ENCODE measurements around the gene LEPR.

Gene LEPR

DNA sequence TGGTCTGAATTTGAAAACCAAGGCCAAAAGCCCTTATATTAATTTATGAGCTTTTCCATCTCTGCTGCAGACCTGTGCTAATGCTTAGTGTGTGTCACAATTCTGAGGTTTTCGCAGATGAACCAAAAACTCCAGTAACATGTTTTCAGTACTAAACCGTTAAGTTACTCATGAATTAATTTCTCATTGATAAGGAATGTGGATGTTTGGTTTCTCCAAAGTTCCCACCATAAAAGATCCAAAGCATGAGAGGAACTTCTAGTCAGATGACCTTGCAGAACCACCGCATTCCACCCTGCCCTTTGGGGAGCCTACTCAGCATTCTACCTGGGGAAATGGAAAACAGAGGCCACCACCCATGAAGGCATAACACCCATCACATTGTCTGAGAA is 7.5 kb upstream of the LEPR start:
- no peak for DNase-seq

DNA sequence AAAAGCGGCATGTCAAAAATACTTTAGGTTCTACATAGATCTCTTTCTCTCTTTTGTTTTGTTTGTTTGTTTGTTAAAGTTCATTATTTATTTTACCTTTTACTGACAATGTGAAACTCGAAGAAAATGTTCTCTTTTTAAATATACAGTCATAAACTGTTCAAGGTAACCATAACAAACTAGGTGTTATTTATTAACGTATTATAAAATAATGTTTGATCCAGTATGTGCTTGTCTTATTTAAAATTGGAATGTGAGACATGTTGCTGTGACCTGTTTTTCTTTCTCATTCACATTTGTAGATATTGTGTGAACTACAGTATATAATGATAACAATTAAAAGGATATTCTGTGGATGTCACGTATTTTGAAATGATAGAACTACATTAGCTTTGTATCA is 5.9 kb upstream of the LEPR start:
- DNase-seq = no peak

DNA sequence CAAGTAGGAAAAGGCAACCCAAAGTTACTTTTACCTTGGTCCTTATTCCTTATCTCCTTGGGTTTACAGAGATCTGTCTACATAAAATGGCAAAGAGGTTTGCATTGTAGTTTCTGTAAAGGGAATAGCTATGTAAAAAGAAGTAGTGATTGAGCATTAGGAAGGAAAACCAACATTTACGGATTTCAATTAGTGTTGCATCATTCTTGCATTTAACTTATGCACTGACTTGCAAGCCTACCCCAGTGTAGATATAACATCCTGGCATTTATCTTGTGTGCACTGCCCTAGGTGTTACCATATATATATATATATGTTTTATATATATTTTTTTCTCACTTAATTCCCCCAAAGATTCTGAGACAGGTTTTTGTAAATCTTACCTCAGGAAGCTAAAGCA is 3.7 kb upstream of the LEPR start:
- no peak for DNase-seq

DNA sequence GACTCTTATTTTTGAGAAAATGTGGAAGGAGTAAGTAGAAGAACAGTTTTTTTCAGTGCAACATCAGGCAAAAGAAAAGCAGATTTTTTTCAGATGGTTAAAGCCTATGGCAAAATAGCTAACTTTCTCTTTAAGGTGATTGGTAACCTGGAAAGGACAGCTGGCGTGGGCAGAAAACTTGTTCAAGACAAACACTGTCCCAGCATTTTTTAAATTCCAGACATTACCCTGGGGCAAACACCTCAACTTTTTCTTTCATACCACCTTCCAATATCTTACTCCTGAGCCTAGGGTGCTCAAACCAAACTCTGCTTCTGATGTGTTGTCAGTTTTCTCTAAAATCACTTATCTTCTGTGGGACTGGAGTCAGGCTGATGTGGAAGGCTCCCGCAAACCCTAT is 2.7 kb upstream of the LEPR start:
- DNase-seq = no peak

DNA sequence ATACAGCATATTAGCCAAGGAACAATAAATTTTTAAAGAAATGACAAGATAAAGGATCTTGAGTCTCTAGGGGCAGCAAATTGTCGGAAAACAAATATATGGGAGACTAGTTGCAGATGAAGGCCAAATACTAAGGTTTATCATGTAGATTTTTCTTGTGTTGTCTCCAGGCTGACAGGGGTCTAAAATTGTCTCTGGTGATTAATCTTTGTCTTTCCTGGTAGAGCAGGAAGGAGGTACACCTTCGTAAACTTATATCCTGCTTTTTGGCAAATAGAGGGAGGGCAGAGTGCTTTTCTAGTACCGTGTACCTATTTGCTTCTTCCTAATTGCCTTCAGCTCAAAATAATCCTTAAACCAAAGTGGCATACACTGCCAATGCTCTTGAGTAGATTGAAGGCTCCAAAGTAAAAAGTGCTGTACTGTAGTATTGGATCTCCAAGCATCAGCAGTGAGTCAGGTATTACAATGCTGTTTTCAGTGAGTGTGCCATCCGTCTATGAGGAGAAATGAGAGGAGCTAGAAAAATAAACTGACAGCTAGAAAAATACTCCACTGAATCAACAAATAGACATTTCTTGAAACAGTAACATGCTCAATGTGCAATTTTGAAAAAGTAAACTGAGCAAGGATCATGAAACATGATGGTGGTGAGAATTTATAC is 1.8 kb upstream of the LEPR start:
- no peak for DNase-seq

DNA sequence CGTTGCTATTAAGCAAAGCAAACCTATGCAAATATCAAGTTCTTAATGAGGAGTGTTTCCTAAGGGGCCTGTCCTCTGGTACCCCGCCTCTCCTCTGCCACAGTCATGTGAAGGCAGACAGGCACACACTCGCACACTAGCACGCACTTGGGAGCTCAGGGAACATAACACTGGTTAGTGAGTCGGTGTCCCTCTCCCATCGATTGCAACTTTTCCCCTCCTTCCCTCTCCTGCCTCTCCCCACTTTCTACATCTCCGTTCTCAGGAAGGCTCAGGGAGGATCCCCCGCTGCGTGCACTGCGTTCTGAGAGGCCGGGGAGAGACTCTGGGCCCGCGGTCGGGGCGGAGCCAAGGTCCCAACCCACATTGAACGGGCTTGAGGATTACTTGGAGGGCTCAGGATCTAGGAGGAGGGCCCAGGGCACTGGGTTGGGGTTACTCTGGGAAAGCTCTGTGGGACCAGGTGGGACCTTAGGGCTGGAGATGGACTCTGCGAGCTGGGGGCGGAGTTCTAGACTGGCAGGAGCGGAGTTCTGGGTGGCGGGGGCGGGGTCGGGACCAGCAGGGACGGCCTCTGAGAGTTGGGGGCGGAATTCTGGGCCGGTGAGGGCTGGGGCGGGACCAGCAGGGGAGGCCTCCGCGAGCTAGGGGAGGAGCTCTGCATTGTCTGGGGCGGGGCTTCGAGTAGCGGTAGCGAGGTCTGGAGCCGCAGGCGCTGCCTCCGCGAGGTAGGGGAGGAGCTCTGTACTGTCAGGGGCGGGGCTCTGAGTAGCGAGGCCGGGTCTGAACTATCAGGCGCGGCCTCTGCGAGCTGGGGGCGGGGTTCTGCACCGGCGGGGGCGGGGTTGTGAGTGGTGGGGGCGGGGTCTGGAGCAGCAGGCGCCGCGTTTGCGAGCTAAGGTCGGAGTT is 533 bp upstream of the LEPR start:
- DNase-seq = peak; percentile 98

DNA sequence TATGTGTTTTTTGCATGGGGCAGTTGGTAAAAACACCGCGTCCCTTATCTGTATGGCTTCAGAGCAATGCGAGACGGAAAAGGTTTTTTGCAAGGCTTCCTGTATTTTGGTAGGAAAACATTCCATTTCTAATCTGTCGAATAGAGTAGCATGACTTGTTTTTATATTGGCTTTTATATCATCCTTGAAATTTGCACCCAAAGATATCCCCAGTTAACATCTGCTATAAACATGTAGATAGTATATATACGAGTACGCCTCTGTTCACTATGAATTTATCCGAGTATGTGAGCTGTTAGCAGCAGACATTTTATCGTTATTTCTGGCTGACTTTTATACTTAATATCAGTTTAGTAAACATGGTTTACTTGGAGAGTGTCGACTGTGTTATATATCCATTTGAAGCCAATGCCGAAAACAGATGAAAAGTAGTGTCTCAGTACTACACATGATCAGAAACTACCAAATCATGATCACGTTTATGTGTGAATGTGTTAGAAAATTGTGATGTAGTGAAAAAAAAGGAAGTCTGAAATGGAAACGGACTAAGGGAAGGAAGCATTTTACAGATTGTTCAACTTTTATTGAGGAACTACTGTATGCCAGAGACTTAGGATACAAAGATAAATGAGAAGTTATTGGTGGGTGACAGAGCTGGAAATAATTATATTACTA is 1.0 kb downstream of the LEPR start:
- DNase-seq = no peak

DNA sequence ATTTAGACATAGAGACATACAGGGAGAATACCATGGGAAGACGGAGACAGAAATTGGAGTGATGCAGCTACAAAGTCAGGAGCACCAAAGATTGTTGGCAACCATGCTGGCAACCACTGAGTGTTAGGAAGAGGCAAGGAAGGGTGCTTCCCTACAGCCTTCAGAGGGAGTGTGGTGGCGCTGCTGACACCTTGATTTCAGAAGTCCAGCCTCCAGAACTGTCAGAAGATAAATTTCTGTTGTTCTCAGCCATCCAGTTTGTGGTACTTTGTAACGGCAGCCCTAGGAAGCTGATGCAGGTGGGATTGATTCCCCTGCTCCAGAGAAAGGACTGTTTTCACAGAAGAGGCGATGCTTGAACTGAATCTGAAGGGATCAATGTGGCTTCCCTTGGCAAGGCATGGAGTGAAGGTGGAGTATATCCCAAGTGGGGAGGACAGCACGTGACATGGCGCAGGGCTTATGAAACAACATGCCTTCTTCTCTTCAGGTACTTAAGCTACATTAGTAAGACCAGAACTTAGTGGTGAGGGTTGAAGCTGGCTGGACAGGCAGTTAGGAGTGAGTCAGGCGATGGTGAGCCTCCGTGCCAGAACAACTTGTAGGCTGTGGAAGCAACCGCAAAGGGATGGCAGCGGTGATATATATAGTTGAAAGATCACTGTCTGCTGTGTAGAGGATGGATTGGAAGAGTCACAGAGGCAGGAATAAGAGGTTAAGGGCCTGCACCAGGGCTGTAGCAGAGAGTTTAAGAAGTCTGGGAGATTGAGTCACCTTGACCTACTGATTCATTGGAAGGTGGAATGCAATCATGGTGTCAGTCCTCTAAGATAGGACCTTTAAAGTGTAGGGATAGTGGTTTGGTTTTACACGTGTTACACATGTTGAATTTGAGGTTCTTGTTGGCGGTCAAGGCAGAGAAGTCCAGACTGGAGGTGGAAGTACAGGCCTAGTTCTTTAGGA is 2.1 kb downstream of the LEPR start:
- DNase-seq = no peak

DNA sequence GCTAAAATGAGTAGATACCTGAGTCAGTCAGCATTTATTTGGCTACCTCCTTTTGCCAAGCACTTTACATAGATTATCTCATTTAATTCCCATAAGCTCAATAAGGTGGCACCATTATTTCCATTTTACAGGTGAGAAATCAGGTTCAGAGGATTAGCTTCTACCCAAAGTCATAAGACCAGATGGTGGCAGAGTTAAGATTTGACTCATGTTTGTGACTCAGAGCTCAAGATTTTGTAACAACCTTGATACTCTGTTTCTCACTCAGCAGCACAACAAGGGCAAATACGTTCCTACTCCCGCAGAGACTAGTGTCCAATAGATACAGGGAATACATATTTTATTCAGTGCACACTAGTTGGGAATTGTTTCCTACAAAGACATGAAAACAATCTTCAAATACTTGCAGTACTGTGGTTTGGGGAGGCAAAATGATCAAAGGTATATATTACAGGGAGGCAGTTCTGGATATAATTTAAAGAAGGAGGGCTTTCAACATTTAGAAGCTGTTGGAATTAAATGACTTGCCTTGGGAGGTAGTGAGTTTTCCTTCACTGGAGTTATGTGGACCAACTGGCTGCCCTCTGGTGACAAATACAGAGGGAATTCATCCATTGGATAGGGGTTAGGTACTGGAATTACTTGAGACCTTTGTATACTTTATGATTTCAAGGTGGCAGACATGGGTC is 3.6 kb downstream of the LEPR start:
- DNase-seq = no peak

DNA sequence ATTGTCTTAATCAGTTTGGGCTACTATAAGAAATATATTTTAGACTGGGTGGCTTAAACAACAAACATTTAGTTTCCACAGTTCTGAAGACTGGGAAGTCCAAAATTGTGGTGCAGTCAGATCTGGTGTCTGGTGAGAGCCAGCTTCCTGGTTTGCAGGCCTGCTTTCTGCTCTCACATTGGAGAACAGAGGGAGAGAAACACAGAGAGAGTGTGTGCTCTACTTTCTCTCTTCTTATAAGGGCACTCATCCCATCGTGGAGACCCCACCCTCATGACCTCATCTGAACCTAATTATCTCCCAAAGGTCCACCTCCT is 4.1 kb downstream of the LEPR start:
- no peak for DNase-seq

DNA sequence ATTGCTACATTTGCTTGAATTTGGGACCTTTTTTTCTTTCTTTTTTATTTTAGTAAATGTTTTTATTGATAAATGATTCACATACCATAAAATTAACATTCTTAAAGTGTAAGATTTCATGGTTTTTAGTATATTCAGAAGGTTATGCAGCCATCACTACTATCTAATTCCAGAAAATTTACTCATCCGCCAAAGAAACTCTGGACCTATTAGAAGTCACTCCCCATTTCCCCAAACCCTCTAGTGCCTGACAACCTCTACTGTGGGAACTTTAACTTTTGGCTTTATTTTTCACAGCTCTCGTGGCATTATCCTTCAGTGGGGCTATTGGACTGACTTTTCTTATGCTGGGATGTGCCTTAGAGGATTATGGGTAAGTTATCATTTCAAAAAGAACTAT is 4.5 kb downstream of the LEPR start:
- DNase-seq = no peak

DNA sequence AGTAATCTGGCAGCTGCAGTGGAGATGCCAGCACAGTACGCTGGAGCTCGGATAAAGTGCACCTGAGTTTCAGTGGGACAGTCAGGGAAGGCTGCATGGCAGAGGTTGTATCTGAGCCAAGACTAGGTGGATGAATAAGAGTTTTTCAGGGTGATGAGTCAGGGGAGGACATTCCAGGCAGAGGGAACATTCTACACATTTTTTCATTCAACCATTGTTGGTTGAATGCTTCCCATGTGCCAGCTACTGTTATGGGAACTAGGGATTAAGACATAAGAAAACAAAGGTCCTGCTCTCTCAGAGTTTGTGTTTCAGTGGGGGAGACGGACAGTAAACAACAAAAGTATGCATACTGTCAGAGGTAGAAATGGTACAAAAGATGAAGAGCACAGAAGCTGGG is 5.2 kb downstream of the LEPR start:
- no peak for DNase-seq

DNA sequence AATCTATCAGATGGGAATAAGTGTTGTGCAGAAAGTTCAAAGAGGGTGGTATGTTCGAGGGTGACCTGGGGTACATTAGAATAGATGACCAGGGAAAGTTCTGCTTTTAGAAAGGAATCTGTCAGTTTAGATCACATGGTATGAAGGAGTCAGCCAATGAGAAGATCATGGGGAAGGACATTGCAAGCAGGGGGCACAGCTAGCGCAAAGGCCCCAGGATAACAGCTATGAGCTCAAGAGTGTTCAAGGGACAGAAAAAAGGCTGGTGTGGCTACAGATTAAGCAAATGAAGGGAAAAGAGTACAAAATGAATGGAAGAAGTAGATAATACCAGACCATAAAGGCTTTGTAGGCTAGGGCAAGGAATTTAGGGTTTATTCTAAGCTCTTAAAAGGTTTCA is 8.6 kb downstream of the LEPR start:
- no peak for DNase-seq

DNA sequence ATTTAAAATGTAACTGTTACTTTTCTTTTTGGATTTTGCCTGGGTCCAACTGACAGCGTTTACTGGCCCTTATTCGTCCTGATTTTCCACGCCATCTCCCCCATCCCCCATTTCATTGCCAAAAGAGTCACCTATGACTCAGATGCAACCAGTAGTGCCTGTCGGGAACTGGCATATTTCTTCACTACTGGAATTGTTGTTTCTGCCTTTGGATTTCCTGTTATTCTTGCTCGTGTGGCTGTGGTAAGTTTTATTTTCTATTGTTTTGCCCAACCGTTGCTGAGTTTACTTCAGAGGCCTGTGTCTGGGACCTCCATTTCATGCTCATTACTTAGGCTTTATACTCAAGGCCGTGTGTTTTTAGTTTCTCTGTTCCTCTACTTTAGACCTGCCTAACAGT is 9.3 kb downstream of the LEPR start:
- DNase-seq = no peak

DNA sequence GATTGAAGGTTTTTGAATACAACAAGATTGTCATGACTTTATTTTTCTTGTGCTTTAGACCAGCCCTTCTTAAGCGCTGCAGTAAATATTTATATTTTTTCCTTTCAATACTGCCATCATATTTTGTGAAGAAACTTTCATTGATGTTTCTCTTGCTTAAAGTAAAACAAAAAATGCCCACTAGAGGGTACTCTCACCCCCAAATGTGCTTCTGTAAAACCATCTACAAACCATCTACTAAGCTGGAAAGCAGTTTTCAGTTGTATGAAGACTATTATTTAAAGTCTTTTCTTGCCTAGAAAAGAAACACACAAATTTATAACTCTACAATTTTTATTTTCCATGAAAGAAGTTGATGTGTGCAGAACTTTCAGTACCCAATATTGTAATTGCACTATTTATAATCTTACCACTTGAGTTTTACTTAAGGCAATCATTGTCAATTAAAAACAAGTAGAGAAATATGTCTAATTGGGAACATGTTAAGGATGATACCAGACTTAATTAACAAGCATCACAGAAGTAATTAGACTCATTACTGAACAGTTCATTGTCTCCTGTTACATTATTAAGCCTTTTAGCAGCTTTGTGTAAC is 10.7 kb downstream of the LEPR start:
- DNase-seq = no peak

DNA sequence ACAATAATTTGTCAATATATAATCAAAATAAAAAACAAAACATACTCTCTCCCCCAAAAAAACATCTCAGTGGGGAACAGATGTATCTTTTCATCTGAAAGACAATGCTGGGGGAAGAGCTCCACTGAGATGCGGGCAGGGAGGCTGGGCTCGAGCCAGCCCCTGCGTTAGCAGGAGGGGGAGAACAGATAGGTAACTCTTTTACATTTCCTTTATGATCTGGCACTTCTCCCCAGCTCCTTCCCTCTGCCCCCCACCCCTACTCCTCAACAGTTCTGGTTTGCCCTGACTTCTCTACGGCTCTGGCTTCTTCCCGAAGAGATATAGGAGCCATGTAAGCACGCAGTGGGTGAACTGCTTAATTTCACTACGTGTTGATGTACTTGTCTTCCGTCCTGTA is 12.4 kb downstream of the LEPR start:
- DNase-seq = no peak

DNA sequence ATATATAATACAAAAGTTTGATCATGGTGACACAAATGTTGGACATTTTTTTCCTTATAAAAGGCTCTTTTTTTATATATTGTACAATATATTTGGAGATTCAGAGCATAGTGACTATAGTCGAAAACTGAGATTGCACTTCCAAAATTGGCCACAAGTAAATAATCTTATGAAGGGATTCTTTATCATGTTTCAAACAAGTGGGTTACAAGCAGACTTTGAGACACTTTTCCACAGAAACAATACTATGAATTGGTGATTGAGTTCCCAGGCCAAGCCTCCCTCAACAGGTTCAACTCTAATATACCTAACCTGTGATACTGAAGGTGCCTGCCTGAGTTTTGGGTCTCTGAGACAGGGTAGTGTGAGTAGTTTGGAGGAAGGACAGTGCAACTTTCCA is 13.8 kb downstream of the LEPR start:
- no peak for DNase-seq

DNA sequence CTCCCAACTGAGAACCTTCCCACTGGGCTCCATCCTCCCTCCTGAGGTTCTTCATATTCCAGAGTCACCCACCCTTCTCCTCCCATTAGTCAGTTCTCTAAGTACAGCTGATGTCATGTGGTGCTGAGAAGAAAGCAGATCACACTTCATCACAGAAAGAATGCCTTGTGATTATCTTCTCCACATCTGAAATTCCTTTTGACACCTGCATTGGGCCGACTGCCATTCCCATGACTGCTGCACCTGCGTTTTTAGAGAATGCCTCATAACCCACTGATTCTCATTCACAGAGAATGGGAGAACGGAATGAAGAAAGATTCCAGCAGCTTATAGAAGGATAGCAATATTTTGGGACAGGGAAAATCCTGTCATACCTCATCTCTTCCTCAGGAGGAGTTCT is 14.3 kb downstream of the LEPR start:
- no peak for DNase-seq

DNA sequence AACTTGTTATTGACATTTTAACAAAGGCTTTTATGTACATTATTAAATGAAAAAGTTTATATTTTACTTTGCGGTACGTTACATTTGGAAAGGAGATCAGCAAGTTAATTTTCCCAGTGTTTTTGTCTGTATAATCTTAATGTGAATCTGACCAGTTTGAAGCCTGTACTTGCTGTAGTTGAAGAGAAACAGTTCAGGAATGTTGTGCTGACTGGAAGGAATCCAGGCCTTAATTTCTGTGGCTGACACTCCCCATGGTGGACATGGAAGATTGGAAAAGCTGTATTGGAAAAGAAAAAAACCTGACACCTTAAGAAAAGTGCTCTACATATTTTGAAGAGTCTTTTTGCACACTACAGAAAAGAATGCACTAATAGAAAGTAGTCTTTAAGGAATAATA is 15.5 kb downstream of the LEPR start:
- DNase-seq = no peak

DNA sequence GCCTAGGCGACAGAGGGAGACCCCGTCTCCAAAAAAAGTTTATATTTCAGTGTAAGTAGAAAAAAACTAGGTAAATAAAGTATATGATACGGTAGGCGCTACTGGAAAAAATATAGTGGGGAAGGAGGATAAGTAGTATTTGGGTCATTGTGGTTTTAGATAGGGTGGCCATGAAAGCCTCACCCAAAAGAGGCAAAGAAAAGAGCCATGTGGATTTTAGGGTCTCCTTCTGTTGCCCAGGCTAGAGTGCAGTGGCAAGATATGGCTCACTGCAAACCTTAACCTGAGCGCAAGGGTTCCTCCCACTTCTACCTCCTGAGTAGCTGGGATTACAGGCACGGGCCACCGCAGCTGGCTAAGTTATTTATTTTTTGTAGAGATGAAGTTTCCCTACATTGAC is 17.1 kb downstream of the LEPR start:
- no peak for DNase-seq

DNA sequence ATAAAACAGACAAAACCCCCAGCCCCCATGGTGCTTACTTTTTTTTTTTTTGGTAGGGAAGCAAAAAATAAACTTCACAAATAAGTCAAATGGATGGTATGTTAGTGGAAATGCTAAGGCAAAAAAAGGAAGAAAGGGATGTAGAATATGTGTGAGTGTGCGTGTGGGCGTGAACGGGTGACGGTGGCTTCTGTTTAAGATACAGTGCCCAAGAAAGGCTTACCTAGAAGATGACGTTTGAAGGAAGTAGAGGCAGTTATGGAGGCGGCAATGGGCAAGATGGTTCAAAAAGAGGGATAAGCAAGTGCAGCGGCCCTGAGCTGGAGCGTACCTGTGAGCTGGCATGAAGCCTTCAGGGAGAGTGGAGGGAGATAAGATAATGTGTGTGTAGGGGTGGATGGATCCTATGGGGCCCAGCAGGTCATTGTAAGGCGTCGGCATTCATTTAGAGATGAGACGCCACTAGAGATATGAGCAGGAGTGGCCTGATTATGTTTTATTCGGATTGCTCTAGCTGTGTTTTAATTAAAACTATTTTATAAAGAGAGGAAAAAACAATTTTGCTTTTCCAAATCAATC is 19.9 kb downstream of the LEPR start:
- DNase-seq = no peak

DNA sequence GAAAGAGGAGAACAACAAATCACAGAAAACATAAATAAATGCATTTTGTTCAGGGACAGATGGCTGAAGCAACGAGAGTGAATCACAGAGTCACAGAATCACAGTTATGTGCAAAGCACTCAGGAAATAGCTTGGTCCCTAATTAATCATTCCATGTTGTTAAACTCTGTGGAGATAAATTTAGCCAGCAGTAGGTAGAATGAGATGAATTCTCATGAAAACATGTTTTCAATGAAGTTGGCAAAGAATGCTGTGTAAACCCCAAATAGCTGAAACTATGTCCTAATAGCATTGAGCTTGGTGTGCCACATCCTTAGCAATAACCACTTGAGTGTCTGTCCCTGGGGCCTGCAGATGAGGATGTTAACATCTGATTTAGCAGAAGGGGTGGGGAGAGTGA is 20.4 kb downstream of the LEPR start:
- no peak for DNase-seq

All from right forelimb (tissue), 1 donor.